Measurements from ENCODE around the gene YBX2.

Gene YBX2

GRCh38 chr17:7323731-7324437 is 29.4 kb upstream of the YBX2 start:
- peak; percentile 92 for TF ChIP-seq CTCF (IDR thresholded peaks at IDR 0.05; ENCODE audit: low read depth, low read length, missing control alignments)
- no peak overlapping the region for H3K4me3 ChIP-seq (ENCODE audit: low read depth, low read length)
- no peak for DNase-seq (ENCODE audit: low read depth)
- in situ Hi-C loops (cut with HindIII; ENCODE audit: low sequenced_read_pairs): no loop called here

GRCh38 chr17:7322520-7323194 is 28.2 kb upstream of the YBX2 start:
- TF ChIP-seq CTCF (IDR thresholded peaks at IDR 0.05; ENCODE audit: low read depth, low read length, missing control alignments): no peak
- H3K4me3 ChIP-seq (ENCODE audit: low read depth, low read length): no peak overlapping the region
- in situ Hi-C loops (cut with HindIII; ENCODE audit: low sequenced_read_pairs): no loop called here
- DNase-seq (ENCODE audit: low read depth): no peak

DNA sequence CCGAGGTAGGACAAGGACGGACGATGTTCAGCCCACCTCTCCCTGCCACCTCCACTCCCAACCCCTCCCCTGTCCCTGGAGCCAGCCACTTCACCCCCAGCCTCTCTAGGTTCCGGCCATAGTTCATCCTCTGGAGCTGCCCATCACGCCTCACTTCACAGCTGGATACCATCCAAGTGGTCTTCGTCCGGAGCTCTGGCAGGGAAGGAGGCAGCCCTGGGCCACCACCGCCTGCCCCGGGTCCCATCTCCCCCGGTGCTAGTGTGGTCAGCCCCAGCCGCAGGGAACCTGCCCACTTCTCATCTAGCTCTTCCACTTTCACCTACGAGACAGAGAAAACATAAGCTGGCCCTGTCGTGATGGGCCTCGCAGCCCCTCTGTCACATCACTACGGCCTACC is 27.0 kb upstream of the YBX2 start:
- in situ Hi-C loops (cut with HindIII; ENCODE audit: low sequenced_read_pairs): no loop called here
- no peak for TF ChIP-seq CTCF (IDR thresholded peaks at IDR 0.05; ENCODE audit: low read depth, low read length, missing control alignments)
- DNase-seq (ENCODE audit: low read depth): no peak
- no peak overlapping the region for H3K4me3 ChIP-seq (ENCODE audit: low read depth, low read length)

GRCh38 chr17:7318121-7318860 is 23.9 kb upstream of the YBX2 start:
- no peak overlapping the region for H3K4me3 ChIP-seq (ENCODE audit: low read depth, low read length)
- DNase-seq (ENCODE audit: low read depth): no peak
- in situ Hi-C loops (cut with HindIII; ENCODE audit: low sequenced_read_pairs): no loop called here
- TF ChIP-seq CTCF (IDR thresholded peaks at IDR 0.05; ENCODE audit: low read depth, low read length, missing control alignments): no peak

DNA sequence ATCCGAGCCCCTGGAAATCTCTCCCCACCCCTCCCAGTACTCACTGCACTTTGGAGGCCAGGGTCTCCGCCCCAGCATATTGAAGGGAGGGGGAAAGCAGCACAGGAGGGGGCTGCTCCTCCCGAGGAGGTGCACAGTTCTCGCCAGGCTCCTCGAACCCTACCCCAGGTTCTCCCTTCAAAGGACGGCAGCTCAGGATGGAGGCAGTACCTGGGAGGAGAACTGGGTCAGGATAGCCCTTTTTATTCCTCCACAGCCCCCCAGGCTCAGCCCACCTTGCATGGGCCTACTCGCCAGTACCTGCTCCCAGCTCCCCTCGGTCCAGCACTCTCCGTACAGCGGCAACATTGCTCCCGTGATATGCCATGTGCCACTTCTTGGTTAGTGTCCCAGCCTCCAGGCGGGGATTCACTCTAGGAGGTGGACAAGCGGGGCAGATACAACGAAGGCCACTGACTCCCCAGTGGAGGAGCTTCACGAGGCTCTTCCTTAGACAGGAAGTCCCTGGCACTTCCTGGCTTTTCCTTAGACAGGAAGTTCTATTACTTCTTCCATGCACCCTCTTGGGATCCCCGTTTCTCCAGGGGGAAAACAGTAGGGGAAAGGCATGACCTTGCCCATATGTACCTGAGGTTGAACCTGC is 22.8 kb upstream of the YBX2 start:
- DNase-seq (ENCODE audit: low read depth): no peak
- in situ Hi-C loops (cut with HindIII; ENCODE audit: low sequenced_read_pairs): no loop called here

More for the DNA sequence above, 22.8 kb upstream of the YBX2 start:
- no peak for TF ChIP-seq CTCF (IDR thresholded peaks at IDR 0.05; ENCODE audit: low read depth, low read length, missing control alignments)
- H3K4me3 ChIP-seq (ENCODE audit: low read depth, low read length): no peak overlapping the region
